GM21529 (cell line): ENCODE results near the gene MEIS1.

Experiments
- ATAC-seq: cut with Tn5 transposase; IDR thresholded peaks from one replicate; pipeline ENCODE4 v1.9.1; 2021; ENCODE audit not compliant: unreplicated experiment

MEIS1 gene

GRCh38 chr2:66562304-66562685 lies 127.4 kb downstream of the MEIS1 start:
- no peak for ATAC-seq

DNA sequence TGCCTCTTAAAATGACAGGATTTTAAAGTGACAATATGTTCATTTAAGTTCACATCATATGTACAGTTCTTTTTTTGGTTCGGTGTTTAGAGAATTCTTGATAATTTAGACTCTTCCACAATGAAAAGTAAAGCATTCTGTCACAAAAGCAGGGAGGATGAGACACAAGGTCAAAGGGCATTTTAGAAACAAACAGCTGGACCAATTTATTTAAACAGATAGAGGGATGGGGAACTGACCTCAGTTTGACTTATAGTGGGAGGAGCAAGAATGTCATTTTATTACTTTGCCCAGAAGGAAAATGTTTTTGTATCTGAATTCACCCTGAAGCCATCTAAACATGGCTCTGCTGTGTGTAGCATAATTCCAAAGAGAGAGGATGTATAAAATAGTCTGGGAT lies 128.5 kb downstream of the MEIS1 start:
- ATAC-seq = no peak

DNA sequence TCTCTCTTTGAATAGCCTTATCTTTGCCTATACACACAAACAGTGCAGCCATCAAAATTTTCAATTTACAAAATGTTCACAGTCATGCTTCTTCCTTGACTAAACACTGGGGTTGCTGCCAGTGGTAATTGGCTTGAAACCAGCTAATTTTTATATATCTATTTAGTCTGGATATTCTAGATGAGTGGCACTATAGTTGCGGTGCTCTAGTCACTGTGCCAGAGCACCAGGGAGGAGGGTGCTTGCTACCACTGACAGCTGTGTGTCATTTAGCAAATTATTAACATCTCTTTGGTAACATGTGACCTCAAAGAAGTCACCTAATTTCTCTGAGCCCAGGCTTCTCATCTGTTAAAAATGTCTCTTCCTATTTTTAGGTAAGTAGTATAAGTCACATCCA lies 130.4 kb downstream of the MEIS1 start:
- no peak for ATAC-seq

- ATAC-seq = no peak
Measured at GRCh38 chr2:66566726-66567399, 131.9 kb downstream of the MEIS1 start.

DNA sequence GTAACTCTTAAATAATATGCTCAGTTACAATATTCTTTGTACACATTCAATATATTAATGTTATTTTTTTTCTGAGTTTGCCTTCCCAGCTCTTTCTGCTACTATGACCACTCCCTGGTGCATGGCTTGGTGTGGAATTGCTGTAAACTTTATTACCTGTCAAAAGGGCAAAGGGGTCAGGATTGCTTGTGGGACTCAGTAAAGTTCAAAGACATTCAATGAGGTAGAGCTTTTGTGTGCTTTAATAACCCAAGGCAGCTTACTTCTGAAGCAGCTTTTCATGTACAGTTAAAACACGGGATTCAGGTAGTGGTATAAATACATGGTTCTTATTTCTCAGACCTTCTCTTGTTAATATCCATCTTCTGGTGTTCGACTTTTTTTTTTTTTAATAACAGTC lies 132.8 kb downstream of the MEIS1 start:
- no peak for ATAC-seq

DNA sequence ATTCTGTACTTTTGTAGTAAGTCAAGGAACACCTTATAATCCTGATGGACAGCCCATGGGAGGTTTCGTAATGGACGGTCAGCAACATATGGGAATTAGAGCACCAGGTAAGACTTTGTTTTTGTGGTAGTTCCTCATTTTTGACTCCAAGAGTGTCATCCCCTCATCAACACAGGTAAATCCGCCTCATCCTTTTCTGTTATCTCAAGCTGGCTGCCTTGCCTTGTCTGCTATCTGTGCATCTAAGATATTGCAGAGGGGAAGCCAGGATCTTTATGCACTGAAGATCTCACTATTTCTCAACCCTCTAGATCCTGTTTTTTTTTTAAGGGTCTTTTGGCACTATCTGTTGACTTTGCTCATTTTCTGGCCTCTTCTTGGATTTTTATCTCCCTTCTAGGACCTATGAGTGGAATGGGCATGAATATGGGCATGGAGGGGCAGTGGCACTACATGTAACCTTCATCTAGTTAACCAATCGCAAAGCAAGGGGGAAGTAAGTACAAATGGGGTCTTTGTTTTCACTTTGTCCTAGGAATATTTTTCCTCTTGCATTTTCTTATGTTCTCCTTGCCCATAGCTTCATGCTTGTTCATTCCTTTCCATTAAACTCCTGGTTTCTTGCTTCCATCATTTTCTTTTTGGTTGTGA lies 133.8 kb downstream of the MEIS1 start:
- ATAC-seq = no peak

DNA sequence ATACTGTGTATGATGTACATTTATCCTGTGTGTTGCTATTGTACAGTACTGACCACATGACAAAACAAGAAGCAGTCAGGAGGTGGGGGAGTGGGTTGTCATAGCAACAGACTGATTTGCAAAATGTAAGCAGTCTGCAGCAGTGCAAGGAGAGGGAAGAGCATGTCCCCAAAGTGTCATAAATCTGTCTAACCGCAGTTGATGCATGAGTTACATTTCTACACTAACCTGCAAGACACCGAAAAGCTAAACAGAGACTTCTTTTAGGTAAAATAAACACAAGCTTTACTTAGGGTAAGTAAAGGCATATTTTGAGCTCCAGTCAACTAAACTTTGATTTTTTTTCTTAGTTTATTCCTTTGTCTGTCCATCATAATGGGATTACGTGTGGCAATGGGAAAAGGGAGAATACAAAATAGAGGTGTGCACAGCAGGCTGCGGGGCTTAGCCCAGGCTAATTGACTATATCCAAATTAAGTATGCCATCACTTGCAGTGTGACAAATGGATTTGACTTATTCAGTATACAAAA lies 134.5 kb downstream of the MEIS1 start:
- no peak for ATAC-seq

DNA sequence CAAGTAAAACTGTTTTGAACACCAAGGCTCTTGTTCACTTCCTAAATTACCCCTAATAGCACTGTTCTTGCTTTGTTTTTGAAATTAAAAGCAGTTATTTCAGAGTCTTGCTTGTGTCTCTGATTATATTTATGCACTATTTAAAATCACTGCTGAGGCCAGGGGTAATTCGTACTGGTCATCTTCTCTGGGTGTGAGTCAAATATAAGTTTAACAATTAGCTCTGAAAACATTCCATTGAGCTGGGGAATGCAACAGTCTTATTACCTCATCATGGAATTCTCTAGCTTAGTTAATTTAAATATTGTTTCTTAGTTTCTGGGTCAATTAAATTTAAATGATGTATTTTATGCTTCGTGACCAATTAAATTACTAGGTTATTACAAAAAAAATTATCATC lies 135.0 kb downstream of the MEIS1 start:
- ATAC-seq = no peak

DNA sequence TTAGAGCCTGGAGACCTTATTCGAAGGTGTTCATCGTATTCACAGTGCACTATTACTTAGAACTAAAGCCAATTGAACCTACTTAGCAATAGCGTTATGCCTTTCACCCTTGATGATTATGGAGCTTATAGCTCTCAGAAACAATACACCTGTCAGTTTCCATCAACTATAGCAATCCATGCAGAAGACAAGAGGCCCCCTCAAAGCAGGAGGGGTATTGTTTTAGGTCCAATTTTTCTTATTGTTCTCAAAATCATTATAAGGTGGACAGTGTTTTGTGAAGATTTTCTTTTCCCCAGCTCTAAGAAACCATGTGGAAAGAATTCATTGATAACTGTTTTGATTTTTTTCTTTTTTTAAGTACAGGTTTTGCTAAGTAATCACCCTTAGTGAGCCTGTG lies 135.5 kb downstream of the MEIS1 start:
- ATAC-seq = no peak

DNA sequence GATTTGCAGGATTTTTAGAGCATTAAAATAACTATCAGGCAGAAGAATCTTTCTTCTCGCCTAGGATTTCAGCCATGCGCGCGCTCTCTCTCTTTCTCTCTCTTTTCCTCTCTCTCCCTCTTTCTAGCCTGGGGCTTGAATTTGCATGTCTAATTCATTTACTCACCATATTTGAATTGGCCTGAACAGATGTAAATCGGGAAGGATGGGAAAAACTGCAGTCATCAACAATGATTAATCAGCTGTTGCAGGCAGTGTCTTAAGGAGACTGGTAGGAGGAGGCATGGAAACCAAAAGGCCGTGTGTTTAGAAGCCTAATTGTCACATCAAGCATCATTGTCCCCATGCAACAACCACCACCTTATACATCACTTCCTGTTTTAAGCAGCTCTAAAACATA lies 137.0 kb downstream of the MEIS1 start:
- ATAC-seq = no peak

DNA sequence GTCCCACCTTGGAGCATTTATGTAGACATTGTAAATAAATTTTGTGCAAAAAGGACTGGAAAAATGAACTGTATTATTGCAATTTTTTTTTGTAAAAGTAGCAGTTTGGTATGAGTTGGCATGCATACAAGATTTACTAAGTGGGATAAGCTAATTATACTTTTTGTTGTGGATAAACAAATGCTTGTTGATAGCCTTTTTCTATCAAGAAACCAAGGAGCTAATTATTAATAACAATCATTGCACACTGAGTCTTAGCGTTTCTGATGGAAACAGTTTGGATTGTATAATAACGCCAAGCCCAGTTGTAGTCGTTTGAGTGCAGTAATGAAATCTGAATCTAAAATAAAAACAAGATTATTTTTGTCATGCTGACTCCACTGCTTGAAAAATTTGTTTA lies 137.5 kb downstream of the MEIS1 start:
- no peak for ATAC-seq

DNA sequence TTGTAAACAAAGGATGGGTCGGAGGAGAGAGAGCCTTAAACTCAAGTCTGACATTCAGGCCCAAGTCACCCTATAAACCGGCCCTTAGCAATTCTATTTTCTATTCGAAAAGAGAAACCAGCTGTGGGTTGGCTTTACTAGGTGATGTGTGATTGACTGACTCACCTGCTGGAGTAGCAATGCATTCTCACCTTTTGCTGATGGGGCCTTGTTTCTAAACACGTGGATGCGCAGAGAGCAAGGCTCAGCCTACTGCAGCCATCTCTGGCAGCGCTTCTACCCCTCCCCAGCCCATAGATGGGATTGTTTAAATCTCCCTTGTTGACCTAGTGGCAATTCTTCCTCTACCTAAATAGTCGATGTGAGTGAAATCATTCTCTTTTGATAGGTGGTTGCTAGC lies 138.5 kb downstream of the MEIS1 start:
- no peak for ATAC-seq

DNA sequence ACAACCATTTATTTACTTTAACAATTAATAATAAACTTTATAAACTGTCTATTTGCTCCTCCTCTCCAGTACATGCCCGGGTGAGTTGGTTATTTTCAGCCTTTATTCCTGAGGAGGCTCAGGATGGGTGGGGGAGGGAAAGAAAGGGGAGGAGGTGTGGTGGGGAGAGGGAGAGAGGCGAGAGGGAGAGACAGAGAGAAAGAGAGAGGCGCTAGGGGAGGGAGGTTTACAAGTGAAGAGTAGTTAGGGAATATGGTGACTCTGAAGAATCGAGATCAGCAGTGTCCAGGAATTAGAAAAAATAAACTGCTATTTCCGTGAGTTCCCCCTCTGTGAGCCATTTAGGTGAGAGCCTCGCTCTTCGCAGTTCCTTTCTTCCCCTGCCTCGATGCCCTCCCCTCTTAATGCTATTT lies 138.9 kb downstream of the MEIS1 start:
- ATAC-seq = no peak

- no peak for ATAC-seq
Measured at GRCh38 chr2:66574701-66575624, 140.0 kb downstream of the MEIS1 start.

DNA sequence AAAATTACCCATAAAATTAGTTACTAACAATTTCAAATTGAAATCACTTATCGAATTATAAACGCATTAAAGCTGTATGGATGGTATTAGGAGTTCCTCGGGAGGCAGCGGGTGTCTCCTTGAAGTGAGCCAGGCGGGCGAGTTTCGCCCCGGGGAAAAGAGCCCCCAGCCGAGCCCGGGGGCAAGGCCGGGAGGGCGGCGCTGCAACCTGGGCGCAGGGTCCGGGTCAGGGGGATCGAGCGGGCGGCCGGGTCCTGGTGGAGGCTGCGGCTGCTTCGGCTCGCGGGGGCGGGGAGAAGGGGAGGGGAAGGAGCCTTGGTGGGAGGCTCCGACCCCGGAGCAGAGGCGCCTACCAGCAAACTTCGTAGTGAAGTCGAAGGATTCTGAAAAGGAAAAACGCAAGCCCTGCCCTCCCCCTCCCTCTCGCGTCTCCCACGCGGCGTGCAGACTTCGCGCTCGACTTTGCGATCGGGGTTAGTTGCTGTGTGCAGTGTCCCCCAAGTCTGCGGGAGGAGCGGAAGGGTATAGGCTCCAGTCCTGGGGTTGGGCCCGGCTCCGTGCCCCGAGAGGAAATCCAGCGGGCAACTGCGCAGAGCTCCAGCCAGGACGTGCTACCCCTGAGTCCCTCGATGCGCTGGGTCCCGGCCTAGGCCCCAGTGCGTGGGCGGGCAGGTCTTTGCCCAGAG lies 140.8 kb downstream of the MEIS1 start:
- ATAC-seq = no peak

GRCh38 chr2:66576311-66576560 lies 141.3 kb downstream of the MEIS1 start:
- ATAC-seq = no peak

DNA sequence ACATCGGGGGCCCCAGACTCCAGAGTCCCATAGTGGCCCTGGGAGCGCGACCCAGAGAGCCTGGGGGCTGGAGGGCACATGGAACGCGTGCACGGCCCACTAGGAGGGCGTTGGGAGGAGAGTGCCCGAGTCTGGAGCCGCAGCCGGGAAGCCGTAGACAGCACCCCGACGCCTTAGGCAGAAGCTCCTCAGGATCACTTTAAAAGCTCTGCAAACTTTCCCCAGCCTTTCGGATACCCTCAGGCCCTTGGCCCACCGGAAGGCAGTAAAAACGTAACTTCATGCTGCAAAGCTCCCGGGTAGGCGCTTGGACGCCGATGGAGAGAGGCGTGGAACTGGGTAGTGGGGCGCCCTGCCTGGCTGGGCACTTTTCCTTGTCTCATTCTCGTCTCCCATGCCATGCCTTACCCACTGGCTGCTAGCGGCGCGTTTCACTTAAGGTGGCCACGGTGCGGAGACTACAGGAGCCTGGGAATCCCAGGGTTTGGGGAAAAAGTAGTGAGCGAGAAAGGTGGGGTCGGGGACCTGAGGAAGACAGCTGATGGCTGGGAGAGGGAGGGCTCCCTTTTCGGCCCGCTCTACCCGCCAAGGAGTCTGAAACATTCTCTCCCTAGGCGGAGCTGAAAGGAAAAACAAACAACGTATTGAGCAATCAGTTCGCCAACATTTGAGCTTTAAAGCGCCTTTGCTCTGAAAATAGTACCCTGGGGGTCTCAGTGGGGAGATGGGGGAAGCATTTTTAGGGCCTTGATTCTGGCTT lies 141.8 kb downstream of the MEIS1 start:
- no peak for ATAC-seq

GRCh38 chr2:66577321-66578053 lies 142.6 kb downstream of the MEIS1 start:
- no peak for ATAC-seq

DNA sequence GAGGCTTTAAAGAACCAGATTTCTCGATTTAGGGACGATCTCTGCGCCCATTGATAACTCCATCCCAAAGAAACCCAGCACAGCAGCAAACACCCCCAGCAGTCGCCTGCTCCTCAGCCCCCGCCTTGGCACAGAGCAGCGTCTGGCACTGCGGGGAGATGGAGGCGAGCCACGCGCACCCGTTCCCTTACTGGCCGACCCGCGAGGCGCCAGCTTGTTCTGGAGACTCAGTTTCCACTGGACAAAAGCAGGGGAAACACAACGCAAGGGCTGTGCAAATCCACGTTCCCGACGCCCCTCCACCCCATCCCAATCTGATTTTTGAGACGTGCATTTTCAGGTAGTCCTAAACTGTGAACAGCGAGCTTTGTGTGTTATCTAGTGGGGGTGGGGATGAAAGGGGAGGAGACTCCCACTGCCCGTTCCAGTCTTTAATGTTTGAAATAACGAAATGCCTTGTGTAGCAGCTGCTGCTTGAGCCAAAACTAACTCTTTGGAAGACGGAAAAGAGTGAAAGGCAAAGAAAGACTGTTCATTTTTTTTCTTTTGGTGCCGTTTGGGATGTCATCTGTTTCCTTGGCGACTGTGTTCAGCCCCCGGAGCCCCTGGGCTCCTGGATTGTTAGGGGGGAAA lies 143.2 kb downstream of the MEIS1 start:
- no peak for ATAC-seq

GRCh38 chr2:66578687-66579106 lies 143.8 kb downstream of the MEIS1 start:
- ATAC-seq = no peak
